K562 (cell line): ENCODE data around the gene PDHX. TPM values are rescaled to one million over a fixed set of nuclear protein-coding genes. Genes with fewer than 3 reads are reported as not detected.

Source experiments
- BACH1 ChIP-seq: fragments of 200-800 bp; sonication (Bioruptor generic); IDR thresholded peaks from 2 replicates; pipeline ENCODE4 v1.6.1; 2016; ENCODE audit warnings: missing genetic modification characterization, missing compliant biosample characterization
- CCAR2 ChIP-seq: fragments of 200-400 bp; formaldehyde crosslinking; IDR thresholded peaks from 2 replicates; pipeline ENCODE4 v1.6.1; 2017; ENCODE audit warnings: mild to moderate bottlenecking, low read depth, low read length
- ETS2 ChIP-seq: IDR thresholded peaks from 2 replicates; pipeline ENCODE4 v1.6.1; 2016; ENCODE audit warnings: borderline replicate concordance, missing genetic modification characterization, mild to moderate bottlenecking, moderate library complexity, missing compliant biosample characterization; ENCODE audit not compliant: poor library complexity, severe bottlenecking
- GTF2A2 ChIP-seq: IDR thresholded peaks from 2 replicates; pipeline ENCODE4 v1.6.1; 2016; ENCODE audit warnings: mild to moderate bottlenecking, missing genetic modification characterization, missing compliant biosample characterization
- HNRNPL ChIP-seq: fragments of 200-400 bp; formaldehyde crosslinking; IDR thresholded peaks from 2 replicates; pipeline ENCODE4 v1.6.1; 2017; ENCODE audit warnings: low read depth, mild to moderate bottlenecking, low read length
- HNRNPUL1 ChIP-seq: fragments of 200-400 bp; formaldehyde crosslinking; IDR thresholded peaks from 2 replicates; pipeline ENCODE4 v1.6.1; 2017; ENCODE audit warnings: low read length
- KDM2B ChIP-seq: fragments of 250-450 bp; sonication (Bioruptor Pico); IDR thresholded peaks from 2 replicates; pipeline ENCODE4 v1.8.0; 2021; ENCODE audit warnings: mild to moderate bottlenecking, moderate library complexity
- KLF16 ChIP-seq: IDR thresholded peaks from 2 replicates; pipeline ENCODE4 v1.6.1; 2016; ENCODE audit warnings: antibody characterized with exemption
- LARP7 ChIP-seq: fragments of 450-650 bp; IDR thresholded peaks from 2 replicates; pipeline ENCODE4 v1.6.1; 2016
- MAFG ChIP-seq: fragments of 450-650 bp; conservative IDR thresholded peaks from 2 replicates; pipeline ENCODE4 v1.6.1; 2016; ENCODE audit warnings: missing genetic modification characterization, missing compliant biosample characterization
- MAFK ChIP-seq: IDR thresholded peaks from 2 replicates; pipeline ENCODE4 v1.6.1; 2011; ENCODE audit warnings: low read length, improper control_type of control experiment
- MCM7 ChIP-seq, 2 experiments: fragments of 450-650 bp; IDR thresholded peaks; 2 replicates each; pipeline ENCODE4 v1.6.1; 2016 to 2018
- NFIX ChIP-seq: fragments of 250-450 bp; sonication (Bioruptor Pico); IDR thresholded peaks from 2 replicates; pipeline ENCODE4 v1.4.0; 2020; ENCODE audit warnings: low read depth, mild to moderate bottlenecking, moderate library complexity
- PHTF2 ChIP-seq: fragments of 250-450 bp; sonication (Bioruptor Pico); IDR thresholded peaks from 2 replicates; pipeline ENCODE4 v1.5.0; 2021; ENCODE audit warnings: mild to moderate bottlenecking
- WHSC1 ChIP-seq: IDR thresholded peaks from one replicate; pipeline ENCODE4 v1.6.1; 2012; ENCODE audit warnings: low read length, control low read depth, inconsistent platforms
- polyA plus RNA-seq, 8 experiments: library from polyadenylated mRNA; depleted of rRNA in 4 of 8; stranded (reverse) in 5 of 8; unstranded in 3 of 8; fragments of >200 nt; fragmentation: Nextera tagmentation in 2 of 8; fragmentation: Illumina TruSeq in 1 of 8; extraction: Ambion mirVana in 2 of 8; extraction: Trizol in 1 of 8; gene quantifications; 2 replicates each; pipeline versions ENCODE4 v1.2.1 to v1.2.3, GENCODE V29; 2011 to 2014; ENCODE audit warnings: inconsistent platforms in 1 of 8, missing spikeins in 1 of 8
- total RNA-seq, 7 experiments: library from RNA; depleted of rRNA in 6 of 7; stranded (reverse); fragments of >200 nt in 6 of 7; fragmentation: Illumina TruSeq in 2 of 7; extraction: Trizol in 2 of 7; gene quantifications; 2 replicates each; pipeline versions ENCODE4 v1.2.1 to v1.2.3, GENCODE V29; 2011 to 2021; ENCODE audit warnings: low replicate concordance in 1 of 7
- TF ChIP-seq, protein P1 (sequence below): sonication (generic); formaldehyde crosslinking; IDR thresholded peaks from 2 replicates; pipeline ENCODE4 v1.8.0; 2023; ENCODE audit warnings: missing genetic modification reagents, mild to moderate bottlenecking, borderline replicate concordance
- TF ChIP-seq, protein P2 (sequence below): IDR thresholded peaks from 2 replicates; pipeline ENCODE4 v1.6.1; 2011; ENCODE audit warnings: borderline replicate concordance, low read depth, mild to moderate bottlenecking, moderate library complexity, low read length; ENCODE audit not compliant: insufficient read depth, poor library complexity, severe bottlenecking
- TF ChIP-seq, protein P3 (sequence below): fragments of 450-650 bp; IDR thresholded peaks from 2 replicates; pipeline ENCODE4 v1.6.1; 2016; ENCODE audit warnings: missing biosample characterization, missing genetic modification characterization

The PDHX gene
- total and polyA plus RNA-seq, 9 of the 15 experiments (the other 6 are each of a cell fraction or from before 2014, with no cell fraction given): 20.8 to 43.5 (median 31.2) TPM

DNA sequence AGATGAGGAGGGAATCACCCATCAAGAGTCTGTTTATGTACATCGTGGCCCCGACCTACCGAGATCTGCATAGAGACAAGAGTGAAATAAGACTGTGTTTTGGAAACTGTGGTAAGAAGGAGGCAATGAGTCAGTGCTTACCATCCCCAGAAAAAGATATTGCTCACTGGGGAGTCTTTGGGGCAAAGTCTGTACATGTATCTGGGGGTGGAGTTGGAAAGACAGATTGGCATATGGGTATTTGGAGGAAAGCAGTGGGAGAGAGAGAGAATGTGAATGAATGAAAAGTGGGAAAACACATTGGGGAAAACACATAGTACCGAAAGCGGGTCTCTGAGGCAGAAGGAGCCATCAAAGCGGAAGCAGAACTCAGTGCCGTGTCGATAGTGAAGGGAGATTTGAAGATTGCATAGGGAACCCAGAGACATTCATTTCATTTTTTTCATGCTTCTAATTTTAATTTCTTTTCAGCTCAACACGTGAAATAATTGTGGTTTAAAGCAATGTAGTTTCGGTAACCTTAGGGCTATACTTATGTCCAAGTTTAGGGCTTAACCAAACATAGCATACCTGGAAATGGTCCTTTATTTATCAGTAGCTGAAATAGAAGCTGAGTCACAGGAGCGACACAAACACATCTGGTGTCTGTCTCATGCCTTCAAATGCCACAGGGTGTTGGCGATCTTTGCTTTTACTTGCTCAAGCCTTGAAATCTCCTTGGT is 124.0 kb downstream of the PDHX start (continued):
- TF ChIP-seq, protein P1, sequence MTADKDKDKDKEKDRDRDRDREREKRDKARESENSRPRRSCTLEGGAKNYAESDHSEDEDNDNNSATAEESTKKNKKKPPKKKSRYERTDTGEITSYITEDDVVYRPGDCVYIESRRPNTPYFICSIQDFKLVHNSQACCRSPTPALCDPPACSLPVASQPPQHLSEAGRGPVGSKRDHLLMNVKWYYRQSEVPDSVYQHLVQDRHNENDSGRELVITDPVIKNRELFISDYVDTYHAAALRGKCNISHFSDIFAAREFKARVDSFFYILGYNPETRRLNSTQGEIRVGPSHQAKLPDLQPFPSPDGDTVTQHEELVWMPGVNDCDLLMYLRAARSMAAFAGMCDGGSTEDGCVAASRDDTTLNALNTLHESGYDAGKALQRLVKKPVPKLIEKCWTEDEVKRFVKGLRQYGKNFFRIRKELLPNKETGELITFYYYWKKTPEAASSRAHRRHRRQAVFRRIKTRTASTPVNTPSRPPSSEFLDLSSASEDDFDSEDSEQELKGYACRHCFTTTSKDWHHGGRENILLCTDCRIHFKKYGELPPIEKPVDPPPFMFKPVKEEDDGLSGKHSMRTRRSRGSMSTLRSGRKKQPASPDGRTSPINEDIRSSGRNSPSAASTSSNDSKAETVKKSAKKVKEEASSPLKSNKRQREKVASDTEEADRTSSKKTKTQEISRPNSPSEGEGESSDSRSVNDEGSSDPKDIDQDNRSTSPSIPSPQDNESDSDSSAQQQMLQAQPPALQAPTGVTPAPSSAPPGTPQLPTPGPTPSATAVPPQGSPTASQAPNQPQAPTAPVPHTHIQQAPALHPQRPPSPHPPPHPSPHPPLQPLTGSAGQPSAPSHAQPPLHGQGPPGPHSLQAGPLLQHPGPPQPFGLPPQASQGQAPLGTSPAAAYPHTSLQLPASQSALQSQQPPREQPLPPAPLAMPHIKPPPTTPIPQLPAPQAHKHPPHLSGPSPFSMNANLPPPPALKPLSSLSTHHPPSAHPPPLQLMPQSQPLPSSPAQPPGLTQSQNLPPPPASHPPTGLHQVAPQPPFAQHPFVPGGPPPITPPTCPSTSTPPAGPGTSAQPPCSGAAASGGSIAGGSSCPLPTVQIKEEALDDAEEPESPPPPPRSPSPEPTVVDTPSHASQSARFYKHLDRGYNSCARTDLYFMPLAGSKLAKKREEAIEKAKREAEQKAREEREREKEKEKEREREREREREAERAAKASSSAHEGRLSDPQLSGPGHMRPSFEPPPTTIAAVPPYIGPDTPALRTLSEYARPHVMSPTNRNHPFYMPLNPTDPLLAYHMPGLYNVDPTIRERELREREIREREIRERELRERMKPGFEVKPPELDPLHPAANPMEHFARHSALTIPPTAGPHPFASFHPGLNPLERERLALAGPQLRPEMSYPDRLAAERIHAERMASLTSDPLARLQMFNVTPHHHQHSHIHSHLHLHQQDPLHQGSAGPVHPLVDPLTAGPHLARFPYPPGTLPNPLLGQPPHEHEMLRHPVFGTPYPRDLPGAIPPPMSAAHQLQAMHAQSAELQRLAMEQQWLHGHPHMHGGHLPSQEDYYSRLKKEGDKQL: no peak
- TF ChIP-seq WHSC1 (no peak), NFIX (CRISPR knock-in tag) (no peak), MAFG (tag) (peak; percentile 13), MCM7 (IDR thresholded peaks at IDR 0.05) (no peak), HNRNPL (no peak), KDM2B (CRISPR knock-in tag) (no peak), LARP7 (no peak), MAFK (no peak; the same call in 1 of the 2 replicates), ETS2 (tag) (no peak), BACH1 (tag) (peak; percentile 25; the same call in 1 of the 2 replicates), CCAR2 (no peak), HNRNPUL1 (no peak), KLF16 (no peak), PHTF2 (CRISPR knock-in tag) (no peak), GTF2A2 (no peak)
- TF ChIP-seq, protein P2, sequence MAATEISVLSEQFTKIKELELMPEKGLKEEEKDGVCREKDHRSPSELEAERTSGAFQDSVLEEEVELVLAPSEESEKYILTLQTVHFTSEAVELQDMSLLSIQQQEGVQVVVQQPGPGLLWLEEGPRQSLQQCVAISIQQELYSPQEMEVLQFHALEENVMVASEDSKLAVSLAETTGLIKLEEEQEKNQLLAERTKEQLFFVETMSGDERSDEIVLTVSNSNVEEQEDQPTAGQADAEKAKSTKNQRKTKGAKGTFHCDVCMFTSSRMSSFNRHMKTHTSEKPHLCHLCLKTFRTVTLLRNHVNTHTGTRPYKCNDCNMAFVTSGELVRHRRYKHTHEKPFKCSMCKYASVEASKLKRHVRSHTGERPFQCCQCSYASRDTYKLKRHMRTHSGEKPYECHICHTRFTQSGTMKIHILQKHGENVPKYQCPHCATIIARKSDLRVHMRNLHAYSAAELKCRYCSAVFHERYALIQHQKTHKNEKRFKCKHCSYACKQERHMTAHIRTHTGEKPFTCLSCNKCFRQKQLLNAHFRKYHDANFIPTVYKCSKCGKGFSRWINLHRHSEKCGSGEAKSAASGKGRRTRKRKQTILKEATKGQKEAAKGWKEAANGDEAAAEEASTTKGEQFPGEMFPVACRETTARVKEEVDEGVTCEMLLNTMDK: no peak
- TF ChIP-seq, protein P3, sequence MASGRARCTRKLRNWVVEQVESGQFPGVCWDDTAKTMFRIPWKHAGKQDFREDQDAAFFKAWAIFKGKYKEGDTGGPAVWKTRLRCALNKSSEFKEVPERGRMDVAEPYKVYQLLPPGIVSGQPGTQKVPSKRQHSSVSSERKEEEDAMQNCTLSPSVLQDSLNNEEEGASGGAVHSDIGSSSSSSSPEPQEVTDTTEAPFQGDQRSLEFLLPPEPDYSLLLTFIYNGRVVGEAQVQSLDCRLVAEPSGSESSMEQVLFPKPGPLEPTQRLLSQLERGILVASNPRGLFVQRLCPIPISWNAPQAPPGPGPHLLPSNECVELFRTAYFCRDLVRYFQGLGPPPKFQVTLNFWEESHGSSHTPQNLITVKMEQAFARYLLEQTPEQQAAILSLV: no peak
